Measurements from ENCODE around the gene INCENP. TPM values are rescaled to one million over a fixed set of nuclear protein-coding genes. Genes with fewer than 3 reads are reported as not detected.

Gene INCENP
- total RNA-seq, 6 experiments from 2014 or later: 32.3 to 60.0 (median 54.1) TPM

DNA sequence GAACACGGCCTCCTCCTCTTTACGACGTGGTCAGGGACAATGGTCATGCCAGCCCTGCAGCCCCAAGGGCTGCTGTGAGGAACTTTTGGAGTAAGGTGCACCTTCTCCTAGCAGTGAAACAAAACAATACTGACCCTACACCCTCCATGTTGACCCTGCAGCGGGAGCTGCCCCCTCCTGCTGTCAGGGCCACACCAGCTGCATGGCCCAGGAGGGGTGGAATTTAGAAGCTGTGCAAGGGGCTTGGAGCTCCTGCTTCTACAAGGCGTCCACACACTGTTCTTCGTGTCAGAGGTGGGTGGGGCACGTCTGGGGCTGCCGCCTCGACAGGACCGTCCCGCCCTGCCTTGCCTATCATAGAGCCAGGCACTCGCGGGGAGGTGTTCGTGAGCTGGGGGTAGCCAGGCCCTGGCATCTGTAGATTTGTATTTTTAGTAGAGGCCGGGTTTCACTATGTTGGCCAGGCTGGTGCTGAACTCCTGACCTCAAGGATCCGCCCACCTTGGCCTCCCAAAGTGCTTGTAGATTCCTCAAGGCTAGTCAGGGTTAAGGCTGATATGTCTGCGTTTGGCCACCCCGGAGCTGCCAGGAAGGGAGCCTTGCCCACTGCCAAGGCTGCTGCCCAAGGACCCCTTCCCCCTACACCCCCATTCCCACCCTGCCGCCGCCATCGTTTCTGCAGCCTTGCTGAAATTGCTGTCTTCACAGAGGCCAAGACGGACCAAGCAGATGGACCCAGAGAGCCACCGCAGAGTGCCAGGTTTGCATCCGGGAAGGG, 15.9 kb downstream of the INCENP start:
- H3K4me3 Mint-ChIP-seq: no peak overlapping the region
- no peaks in the 10 kb centered on the region for H3K9me3 Mint-ChIP-seq
- DNase-seq: no peak
- no peaks in the 10 kb centered on the region for H3K4me1 Mint-ChIP-seq (ENCODE audit: low read depth)
- no peaks in the 10 kb centered on the region; the same call in 1 of the 2 replicates for H3K36me3 Mint-ChIP-seq (ENCODE audit: low read depth)
- no peak overlapping the region for H3K27ac Mint-ChIP-seq
- H3K27me3 Mint-ChIP-seq (ENCODE audit: insufficient read depth): no peaks in the 10 kb centered on the region; the same call in 1 of the 2 replicates
- TF ChIP-seq, protein P1, sequence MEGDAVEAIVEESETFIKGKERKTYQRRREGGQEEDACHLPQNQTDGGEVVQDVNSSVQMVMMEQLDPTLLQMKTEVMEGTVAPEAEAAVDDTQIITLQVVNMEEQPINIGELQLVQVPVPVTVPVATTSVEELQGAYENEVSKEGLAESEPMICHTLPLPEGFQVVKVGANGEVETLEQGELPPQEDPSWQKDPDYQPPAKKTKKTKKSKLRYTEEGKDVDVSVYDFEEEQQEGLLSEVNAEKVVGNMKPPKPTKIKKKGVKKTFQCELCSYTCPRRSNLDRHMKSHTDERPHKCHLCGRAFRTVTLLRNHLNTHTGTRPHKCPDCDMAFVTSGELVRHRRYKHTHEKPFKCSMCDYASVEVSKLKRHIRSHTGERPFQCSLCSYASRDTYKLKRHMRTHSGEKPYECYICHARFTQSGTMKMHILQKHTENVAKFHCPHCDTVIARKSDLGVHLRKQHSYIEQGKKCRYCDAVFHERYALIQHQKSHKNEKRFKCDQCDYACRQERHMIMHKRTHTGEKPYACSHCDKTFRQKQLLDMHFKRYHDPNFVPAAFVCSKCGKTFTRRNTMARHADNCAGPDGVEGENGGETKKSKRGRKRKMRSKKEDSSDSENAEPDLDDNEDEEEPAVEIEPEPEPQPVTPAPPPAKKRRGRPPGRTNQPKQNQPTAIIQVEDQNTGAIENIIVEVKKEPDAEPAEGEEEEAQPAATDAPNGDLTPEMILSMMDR (IDR thresholded peaks at IDR 0.05): no peak

- no peaks in the 10 kb centered on the region for H3K4me1 Mint-ChIP-seq (ENCODE audit: low read depth)
- H3K27me3 Mint-ChIP-seq (ENCODE audit: insufficient read depth): no peaks in the 10 kb centered on the region; the same call in none of the 2 replicates
- no peaks in the 10 kb centered on the region for H3K9me3 Mint-ChIP-seq
- DNase-seq: no peak
- no peak overlapping the region for H3K27ac Mint-ChIP-seq
- TF ChIP-seq, protein P1 (IDR thresholded peaks at IDR 0.05): no peak
- no peaks in the 10 kb centered on the region; the same call in 1 of the 2 replicates for H3K36me3 Mint-ChIP-seq (ENCODE audit: low read depth)
- no peak overlapping the region for H3K4me3 Mint-ChIP-seq
Measured at GRCh38 chr11:62140304-62141110, 16.7 kb downstream of the INCENP start.

- H3K4me3 Mint-ChIP-seq: no peak overlapping the region
- TF ChIP-seq, protein P1 (IDR thresholded peaks at IDR 0.05): no peak
- H3K27ac Mint-ChIP-seq: no peak overlapping the region
- DNase-seq: no peak
- H3K36me3 Mint-ChIP-seq (ENCODE audit: low read depth): peaks cover 5% of the 10 kb centered on the region
- H3K27me3 Mint-ChIP-seq (ENCODE audit: insufficient read depth): no peaks in the 10 kb centered on the region; the same call in 1 of the 2 replicates
- H3K4me1 Mint-ChIP-seq (ENCODE audit: low read depth): no peaks in the 10 kb centered on the region
- H3K9me3 Mint-ChIP-seq: no peaks in the 10 kb centered on the region
Measured at GRCh38 chr11:62141111-62142042, 17.6 kb downstream of the INCENP start.

DNA sequence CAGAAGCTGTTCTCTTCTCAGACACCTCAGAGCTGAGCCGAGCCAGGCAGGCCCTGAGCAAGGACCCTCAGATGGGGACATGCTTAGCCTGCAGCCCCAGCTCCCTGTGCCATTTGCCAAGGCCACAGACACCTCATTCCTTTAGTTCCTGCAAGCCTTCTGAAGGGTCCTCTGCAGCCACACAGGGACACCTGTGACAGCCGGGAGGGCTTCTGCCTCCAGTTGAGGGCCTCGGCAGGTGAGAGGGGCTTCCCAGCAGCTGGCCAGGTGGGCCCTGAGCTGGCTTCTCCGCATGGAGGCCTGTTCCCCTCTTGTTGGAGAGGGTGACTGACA, 18.2 kb downstream of the INCENP start:
- TF ChIP-seq, protein P1 (IDR thresholded peaks at IDR 0.05): no peak
- H3K27me3 Mint-ChIP-seq (ENCODE audit: insufficient read depth): no peaks in the 10 kb centered on the region; the same call in 1 of the 2 replicates
- H3K4me1 Mint-ChIP-seq (ENCODE audit: low read depth): no peaks in the 10 kb centered on the region
- no peak for DNase-seq
- peaks cover 9% of the 10 kb centered on the region for H3K36me3 Mint-ChIP-seq (ENCODE audit: low read depth)
- no peaks in the 10 kb centered on the region for H3K9me3 Mint-ChIP-seq
- no peak overlapping the region for H3K4me3 Mint-ChIP-seq
- H3K27ac Mint-ChIP-seq: no peak overlapping the region

DNA sequence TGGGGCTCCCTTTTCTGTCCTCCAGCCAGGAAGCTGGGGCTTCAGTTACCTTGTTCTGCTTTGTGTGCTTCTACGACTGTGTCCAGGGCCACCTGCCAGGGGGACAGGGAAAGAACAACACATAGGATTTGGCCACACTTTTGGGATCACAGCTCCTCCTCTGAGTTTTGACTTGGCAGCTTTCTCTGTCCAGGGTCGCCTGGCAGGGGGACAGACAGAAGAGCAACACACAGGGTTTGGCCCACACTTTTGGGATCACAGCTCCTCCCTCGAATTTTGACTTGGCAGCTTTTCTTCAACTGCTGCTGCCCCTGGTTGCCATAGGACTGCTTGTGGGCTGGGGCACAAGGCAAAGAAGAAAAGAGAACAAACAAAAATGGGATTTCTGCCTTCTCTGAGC, 19.1 kb downstream of the INCENP start:
- H3K9me3 Mint-ChIP-seq: no peaks in the 10 kb centered on the region

More for the DNA sequence above, 19.1 kb downstream of the INCENP start:
- no peak for DNase-seq
- H3K27ac Mint-ChIP-seq: no peak overlapping the region
- H3K4me1 Mint-ChIP-seq (ENCODE audit: low read depth): no peaks in the 10 kb centered on the region
- peaks cover 18% of the 10 kb centered on the region for H3K36me3 Mint-ChIP-seq (ENCODE audit: low read depth)
- TF ChIP-seq, protein P1 (IDR thresholded peaks at IDR 0.05): no peak
- H3K4me3 Mint-ChIP-seq: no peak overlapping the region
- H3K27me3 Mint-ChIP-seq (ENCODE audit: insufficient read depth): no peaks in the 10 kb centered on the region; the same call in 1 of the 2 replicates
